ENCODE results near the gene MZF1.

DNA sequence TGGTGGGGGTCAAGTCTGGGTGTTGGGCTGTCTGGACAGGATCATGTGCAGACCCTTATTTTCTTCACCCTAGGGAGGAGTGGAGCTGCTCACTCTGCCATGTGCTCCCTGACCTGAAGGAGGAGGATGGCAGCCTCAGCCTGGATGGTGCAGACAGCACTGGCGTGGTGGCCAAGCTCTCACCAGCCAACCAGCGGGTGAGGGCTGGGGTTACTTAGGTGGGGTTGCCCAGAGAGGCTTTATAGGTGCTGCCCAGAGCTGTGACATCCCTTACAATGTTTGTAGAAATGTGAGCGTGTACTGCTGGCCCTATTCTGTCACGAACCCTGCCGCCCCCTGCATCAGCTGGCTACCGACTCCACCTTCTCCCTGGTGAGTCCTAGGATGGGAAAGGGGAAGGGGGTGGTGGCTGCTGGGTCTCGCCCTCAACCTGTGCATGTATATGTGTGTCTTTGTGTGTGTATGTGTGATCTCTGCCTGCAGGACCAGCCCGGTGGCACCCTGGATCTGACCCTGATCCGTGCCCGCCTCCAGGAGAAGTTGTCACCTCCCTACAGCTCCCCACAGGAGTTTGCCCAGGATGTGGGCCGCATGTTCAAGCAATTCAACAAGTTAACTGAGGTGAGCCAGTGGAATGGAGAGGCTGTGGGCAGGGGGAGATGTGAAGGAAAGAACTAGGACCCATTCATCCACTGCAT lies 23.3 kb downstream of the MZF1 start:
- TF ChIP-seq EZH2 (IDR thresholded peaks at IDR 0.05; ENCODE audit: borderline replicate concordance, low read depth, low read length, poor library complexity, severe bottlenecking): no peak
- TF ChIP-seq, protein P1, sequence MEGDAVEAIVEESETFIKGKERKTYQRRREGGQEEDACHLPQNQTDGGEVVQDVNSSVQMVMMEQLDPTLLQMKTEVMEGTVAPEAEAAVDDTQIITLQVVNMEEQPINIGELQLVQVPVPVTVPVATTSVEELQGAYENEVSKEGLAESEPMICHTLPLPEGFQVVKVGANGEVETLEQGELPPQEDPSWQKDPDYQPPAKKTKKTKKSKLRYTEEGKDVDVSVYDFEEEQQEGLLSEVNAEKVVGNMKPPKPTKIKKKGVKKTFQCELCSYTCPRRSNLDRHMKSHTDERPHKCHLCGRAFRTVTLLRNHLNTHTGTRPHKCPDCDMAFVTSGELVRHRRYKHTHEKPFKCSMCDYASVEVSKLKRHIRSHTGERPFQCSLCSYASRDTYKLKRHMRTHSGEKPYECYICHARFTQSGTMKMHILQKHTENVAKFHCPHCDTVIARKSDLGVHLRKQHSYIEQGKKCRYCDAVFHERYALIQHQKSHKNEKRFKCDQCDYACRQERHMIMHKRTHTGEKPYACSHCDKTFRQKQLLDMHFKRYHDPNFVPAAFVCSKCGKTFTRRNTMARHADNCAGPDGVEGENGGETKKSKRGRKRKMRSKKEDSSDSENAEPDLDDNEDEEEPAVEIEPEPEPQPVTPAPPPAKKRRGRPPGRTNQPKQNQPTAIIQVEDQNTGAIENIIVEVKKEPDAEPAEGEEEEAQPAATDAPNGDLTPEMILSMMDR (conservative IDR thresholded peaks at IDR 0.05; ENCODE audit: low read depth, low read length): no peak
